Measurements from ENCODE around the gene TRMT10A.

DNA sequence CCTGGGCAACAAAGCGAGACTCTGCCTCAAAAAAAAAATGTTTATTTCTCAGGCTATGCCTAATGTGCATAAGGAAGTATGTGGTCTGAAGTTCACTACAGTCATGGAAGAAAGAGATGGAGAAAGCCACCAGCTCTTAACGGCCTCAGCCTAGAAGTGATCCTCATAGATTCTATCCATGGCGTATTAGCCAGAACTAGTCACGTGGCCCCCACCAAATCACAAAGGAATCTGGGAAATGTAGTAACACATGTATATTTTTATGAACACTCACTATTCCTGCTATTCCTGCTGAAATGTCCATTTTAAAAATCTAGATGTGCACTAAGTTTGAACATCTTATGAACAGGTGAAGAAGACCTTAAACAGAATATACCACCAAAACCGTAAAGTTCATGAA, 44.6 kb upstream of the TRMT10A start:
- TF ChIP-seq, protein P1, sequence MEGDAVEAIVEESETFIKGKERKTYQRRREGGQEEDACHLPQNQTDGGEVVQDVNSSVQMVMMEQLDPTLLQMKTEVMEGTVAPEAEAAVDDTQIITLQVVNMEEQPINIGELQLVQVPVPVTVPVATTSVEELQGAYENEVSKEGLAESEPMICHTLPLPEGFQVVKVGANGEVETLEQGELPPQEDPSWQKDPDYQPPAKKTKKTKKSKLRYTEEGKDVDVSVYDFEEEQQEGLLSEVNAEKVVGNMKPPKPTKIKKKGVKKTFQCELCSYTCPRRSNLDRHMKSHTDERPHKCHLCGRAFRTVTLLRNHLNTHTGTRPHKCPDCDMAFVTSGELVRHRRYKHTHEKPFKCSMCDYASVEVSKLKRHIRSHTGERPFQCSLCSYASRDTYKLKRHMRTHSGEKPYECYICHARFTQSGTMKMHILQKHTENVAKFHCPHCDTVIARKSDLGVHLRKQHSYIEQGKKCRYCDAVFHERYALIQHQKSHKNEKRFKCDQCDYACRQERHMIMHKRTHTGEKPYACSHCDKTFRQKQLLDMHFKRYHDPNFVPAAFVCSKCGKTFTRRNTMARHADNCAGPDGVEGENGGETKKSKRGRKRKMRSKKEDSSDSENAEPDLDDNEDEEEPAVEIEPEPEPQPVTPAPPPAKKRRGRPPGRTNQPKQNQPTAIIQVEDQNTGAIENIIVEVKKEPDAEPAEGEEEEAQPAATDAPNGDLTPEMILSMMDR (IDR thresholded peaks at IDR 0.05) = no peak
- TF ChIP-seq POLR2A (IDR thresholded peaks at IDR 0.05) (no peak), EP300 (IDR thresholded peaks at IDR 0.05) (no peak)
